Uterus (tissue), 2 donors: ENCODE results near the gene PLA1A.

Source experiments
- CTCF ChIP-seq, 4 experiments: fragments of 200-600 bp in 2 of 4; fragments of 450-650 bp in 2 of 4; sonication (generic) in 2 of 4; IDR thresholded peaks; one replicate each; pipeline ENCODE4 v1.5.1; 2016 to 2019; ENCODE audit warnings: antibody characterized with exemption in 4 of 4, mild to moderate bottlenecking in 2 of 4, moderate library complexity in 1 of 4
- POLR2A ChIP-seq, 2 donors: fragments of 450-650 bp; IDR thresholded peaks; one replicate each; pipeline ENCODE4 v1.6.1; 2016; ENCODE audit warnings: antibody characterized with exemption in 2 of 2, mild to moderate bottlenecking in 1 of 2, moderate library complexity in 1 of 2

GRCh38 chr3:119560160-119560559, 37.5 kb upstream of the PLA1A start:
- TF ChIP-seq POLR2A (IDR thresholded peaks at IDR 0.05) (no peak), CTCF (IDR thresholded peaks at IDR 0.05) (no peak)
